CD1c-positive myeloid dendritic cell (primary cell): ENCODE measurements around the gene OR1Q1.
"Not testable (repeated sequence)": the region's sequence is repeated elsewhere in the genome, so short reads cannot be mapped to it uniquely, and the experiment has no call there.

Source experiments
- DNase-seq: peaks from one replicate; pipeline ENCODE4 v3.0.0-alpha.2; 2016; ENCODE audit errors: extremely low spot score

Gene OR1Q1, protein sequence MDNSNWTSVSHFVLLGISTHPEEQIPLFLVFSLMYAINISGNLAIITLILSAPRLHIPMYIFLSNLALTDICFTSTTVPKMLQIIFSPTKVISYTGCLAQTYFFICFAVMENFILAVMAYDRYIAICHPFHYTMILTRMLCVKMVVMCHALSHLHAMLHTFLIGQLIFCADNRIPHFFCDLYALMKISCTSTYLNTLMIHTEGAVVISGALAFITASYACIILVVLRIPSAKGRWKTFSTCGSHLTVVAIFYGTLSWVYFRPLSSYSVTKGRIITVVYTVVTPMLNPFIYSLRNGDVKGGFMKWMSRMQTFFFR

GRCh38 chr9:122614362-122614761 lies at the start of gene OR1Q1:
Gene OR1Q1, plus strand, starts transcription at chr9:122614738. Its CDS starts 0 bp downstream, at chr9:122614738.
- DNase-seq, result no peak

GRCh38 chr9:122567901-122568300 lies 46.6 kb upstream of the OR1Q1 start:
- DNase-seq, result no peak

DNA sequence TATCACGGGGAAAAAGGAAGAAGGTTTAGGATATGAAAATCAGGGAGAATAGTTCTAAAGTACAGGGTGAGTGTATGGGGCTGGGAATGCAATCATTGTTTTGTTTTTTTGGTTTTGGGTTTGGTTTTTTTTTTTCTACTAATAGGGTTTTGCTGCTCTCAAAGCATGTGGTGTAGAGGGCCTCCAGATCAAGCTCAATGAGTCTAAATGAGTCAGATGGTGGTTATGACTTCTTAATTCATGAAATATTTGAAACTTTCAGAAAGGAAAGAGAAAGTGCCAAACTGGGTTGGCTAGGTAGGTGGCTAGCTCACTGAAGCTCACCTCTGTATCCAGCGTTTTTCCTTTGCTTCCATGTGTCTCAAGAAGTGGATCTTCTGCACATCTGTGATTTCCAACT lies 42.1 kb upstream of the OR1Q1 start:
- no peak for DNase-seq

DNA sequence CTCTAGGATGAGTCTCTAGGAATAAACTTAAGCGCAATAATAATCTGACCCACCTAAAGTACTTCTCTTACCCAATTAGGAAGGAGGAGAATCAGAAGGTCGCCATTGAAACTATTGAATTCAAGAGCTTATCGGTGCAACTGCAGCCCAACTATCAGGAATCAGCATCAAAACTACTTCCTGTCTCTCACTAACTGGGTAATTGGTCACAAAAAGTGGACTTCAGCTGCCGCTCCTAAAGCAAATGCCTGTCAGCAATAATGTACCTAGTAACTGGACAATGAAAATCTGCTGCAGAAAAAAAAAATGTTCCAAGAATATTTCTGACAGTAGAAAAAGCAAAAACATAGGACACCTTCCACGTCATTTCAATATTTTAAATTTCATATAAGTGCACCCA lies 34.7 kb upstream of the OR1Q1 start:
- DNase-seq, result no peak

GRCh38 chr9:122580360-122580759 lies 34.2 kb upstream of the OR1Q1 start:
- no peak for DNase-seq

GRCh38 chr9:122583284-122583683 lies 31.3 kb upstream of the OR1Q1 start, which contains the start of gene OR1L8:
Gene OR1L8, minus strand, starts transcription at chr9:122583384. Its CDS starts 14,907 bp downstream, at chr9:122568477.
- DNase-seq, result not testable (repeated sequence)

DNA sequence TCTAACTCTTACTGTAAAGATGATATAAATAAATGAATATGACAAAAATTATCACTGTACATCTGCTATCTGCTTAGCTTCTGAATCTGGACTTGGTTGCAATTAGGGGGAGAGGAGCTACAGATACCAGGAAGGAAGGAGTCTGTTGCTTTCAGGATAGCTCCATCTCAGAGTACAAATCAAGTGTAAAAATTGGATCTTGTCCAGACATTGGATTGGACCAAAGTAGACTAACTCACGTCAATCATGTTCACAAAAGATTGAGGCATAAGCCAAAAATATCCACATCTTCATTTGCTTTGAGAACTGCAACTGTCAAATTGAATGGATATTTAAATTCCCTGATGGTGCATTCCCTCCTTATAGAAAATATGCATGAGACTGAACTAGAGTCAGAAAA lies 8.8 kb upstream of the OR1Q1 start:
- DNase-seq, result no peak

DNA sequence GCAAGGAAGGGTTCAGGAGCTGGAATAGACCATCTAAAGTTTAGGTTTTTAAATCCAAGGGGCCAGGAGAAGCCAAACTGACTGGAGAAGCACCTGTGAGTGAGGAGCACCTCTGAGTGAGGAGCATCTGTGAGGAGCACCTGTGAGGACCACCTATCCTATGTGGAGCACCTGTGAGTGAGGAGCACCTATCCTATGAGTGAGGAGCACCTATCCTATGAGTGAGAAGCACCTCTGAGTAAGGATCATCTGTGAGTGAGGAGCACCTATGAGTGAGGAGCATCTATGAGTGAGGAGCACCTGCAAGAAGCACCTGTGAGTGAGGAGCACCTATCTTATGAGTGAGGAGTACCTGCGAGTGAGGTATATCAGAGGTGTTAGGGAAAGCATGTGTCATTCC lies 8.0 kb upstream of the OR1Q1 start:
- DNase-seq, result no peak

DNA sequence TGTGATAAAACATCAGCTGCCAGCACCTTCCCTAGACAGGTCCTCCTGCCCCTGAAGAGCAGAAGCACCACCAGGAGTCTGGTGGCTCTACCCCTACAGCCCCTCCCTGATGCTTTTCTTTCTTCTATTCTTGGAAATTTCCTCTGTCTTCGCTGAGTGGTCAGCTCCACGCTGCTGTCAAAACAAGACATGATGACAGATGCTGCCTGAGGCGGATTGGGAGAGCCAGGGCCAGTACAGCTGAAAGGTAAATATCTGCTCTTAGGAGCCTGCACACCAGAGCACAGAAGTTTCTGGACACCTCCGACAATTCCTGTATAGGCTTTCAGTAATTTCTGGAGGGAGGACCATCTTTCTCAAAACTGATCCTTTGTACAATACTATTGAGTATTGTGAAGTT lies 4.7 kb upstream of the OR1Q1 start:
- DNase-seq, result no peak

DNA sequence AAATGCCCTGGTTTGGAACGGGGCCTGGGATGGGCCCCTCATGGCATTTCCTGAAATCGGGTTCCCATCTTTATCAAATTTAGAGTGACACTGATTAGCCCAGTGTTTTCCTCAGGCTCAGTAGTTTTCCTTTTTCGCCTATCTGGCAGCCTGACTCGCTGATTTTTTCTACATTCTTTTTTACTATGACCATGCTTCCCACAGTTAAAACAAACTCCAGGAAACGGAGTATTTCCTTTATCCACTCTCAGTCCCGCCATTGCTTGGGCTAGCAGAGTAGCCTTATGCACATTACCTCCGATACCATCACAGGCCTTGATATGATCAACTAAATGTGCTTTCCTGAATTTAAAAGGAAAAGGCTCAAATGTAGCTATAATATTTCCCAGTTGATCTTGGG lies 5.5 kb downstream of the OR1Q1 start:
- no peak for DNase-seq

- DNase-seq, result no peak
Observed at GRCh38 chr9:122642226-122642625, 27.7 kb downstream of the OR1Q1 start.

DNA sequence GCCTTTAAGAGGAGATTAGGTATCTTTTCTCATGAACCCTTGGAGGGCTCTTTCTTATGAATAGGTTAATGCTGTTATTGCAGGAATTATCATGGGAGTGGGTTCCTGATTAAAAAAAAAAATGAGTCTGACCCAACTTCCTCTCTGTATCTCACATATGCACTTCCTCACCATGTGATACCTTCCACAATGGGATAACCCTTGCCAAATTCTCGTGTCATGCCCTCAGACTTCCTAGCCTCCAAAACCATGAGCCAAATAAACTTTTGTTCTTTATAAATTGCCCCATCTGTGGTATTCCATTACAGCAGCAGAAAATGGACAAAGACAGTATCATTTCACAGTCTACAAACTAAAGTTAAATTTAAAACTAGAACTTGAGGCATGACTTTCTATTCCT lies 41.8 kb downstream of the OR1Q1 start:
- no peak for DNase-seq

GRCh38 chr9:122657527-122657926 lies 43.0 kb downstream of the OR1Q1 start, which contains the start of gene OR1B1:
Gene OR1B1, minus strand, starts transcription at chr9:122657627.
- no peak for DNase-seq

GRCh38 chr9:122661416-122661815 lies 46.9 kb downstream of the OR1Q1 start, which contains the start of gene OR1L1:
Gene OR1L1, plus strand, starts transcription at chr9:122661716. Its CDS starts 0 bp downstream, at chr9:122661716.
- no peak for DNase-seq
